ENCODE measurements around the gene OBSCN. TPM values are rescaled to one million over a fixed set of nuclear protein-coding genes. Genes with fewer than 3 reads are reported as not detected.

OBSCN gene
- total and polyA plus RNA-seq, 5 donors = 144 to 234 (median 188) TPM

GRCh38 chr1:228194921-228195812 lies 12.7 kb upstream of the OBSCN start:
- H3K4me3 ChIP-seq (ENCODE audit: low read length) = no peak overlapping the region
- H3K27ac ChIP-seq (ENCODE audit: low read length) = no peak overlapping the region
- H3K9me3 ChIP-seq (ENCODE audit: control insufficient read depth, low read length) = no peaks in the 10 kb centered on the region
- 88% methylated on average over 8 of the region's 8 CpGs for WGBS
- no peaks in the 10 kb centered on the region for H3K27me3 ChIP-seq (ENCODE audit: control insufficient read depth, insufficient read depth)
- DNase-seq (no peak), ATAC-seq (no peak)
- intact Hi-C loops (cut with DNase I) = no loop called here
- peaks cover 3% of the 10 kb centered on the region for H3K4me1 ChIP-seq (ENCODE audit: control insufficient read depth, insufficient read depth, low read length)

- DNase-seq (no peak), ATAC-seq (peak; percentile 71 to 79)
- H3K4me3 ChIP-seq (ENCODE audit: low read length) = no peak overlapping the region
- H3K27ac ChIP-seq (ENCODE audit: low read length) = peak overlapping the region; percentile 89
- 83% methylated on average over 4 of the region's 4 CpGs for WGBS
- peaks cover 3% of the 10 kb centered on the region for H3K9me3 ChIP-seq (ENCODE audit: control insufficient read depth, low read length)
- H3K4me1 ChIP-seq (ENCODE audit: control insufficient read depth, insufficient read depth, low read length) = peaks cover 3% of the 10 kb centered on the region
- intact Hi-C loops (cut with DNase I) = no loop called here
- H3K27me3 ChIP-seq (ENCODE audit: control insufficient read depth, insufficient read depth) = no peaks in the 10 kb centered on the region
These were observed 10.2 kb upstream of the OBSCN start for GRCh38 chr1:228197555-228198147.

GRCh38 chr1:228198977-228199590 lies 8.8 kb upstream of the OBSCN start:
- 72% methylated on average over 2 of the region's 2 CpGs for WGBS
- ATAC-seq (no peak), DNase-seq (no peak)
- Histone ChIP-seq H3K27me3 (ENCODE audit: control insufficient read depth, insufficient read depth) (no peaks in the 10 kb centered on the region), H3K4me3 (ENCODE audit: low read length) (no peak overlapping the region), H3K9me3 (ENCODE audit: control insufficient read depth, low read length) (peaks cover 3% of the 10 kb centered on the region), H3K4me1 (ENCODE audit: control insufficient read depth, insufficient read depth, low read length) (peaks cover 3% of the 10 kb centered on the region), H3K27ac (ENCODE audit: low read length) (no peak overlapping the region)
- intact Hi-C loops (cut with DNase I) = no loop called here

GRCh38 chr1:228204958-228205357 lies 2.9 kb upstream of the OBSCN start:
- intact Hi-C loops (cut with DNase I) = no loop called here
- H3K27me3 ChIP-seq (ENCODE audit: control insufficient read depth, insufficient read depth) = no peaks in the 10 kb centered on the region
- ATAC-seq = no peak
- H3K4me3 ChIP-seq (ENCODE audit: low read length) = no peak overlapping the region
- peaks cover 3% of the 10 kb centered on the region for H3K9me3 ChIP-seq (ENCODE audit: control insufficient read depth, low read length)
- 64% methylated on average over 8 of the region's 8 CpGs for WGBS
- DNase-seq = no peak
- H3K4me1 ChIP-seq (ENCODE audit: control insufficient read depth, insufficient read depth, low read length) = no peaks in the 10 kb centered on the region
- H3K27ac ChIP-seq (ENCODE audit: low read length) = no peak overlapping the region

- intact Hi-C loops (cut with DNase I) = no loop called here
- DNase-seq (no peak), ATAC-seq (no peak)
- H3K4me1 ChIP-seq (ENCODE audit: control insufficient read depth, insufficient read depth, low read length) = no peaks in the 10 kb centered on the region
- WGBS = 38% methylated on average over 15 of the region's 15 CpGs
- peak overlapping the region; percentile 42 for H3K27ac ChIP-seq (ENCODE audit: low read length)
- no peaks in the 10 kb centered on the region for H3K9me3 ChIP-seq (ENCODE audit: control insufficient read depth, low read length)
- H3K4me3 ChIP-seq (ENCODE audit: low read length) = no peak overlapping the region
- no peaks in the 10 kb centered on the region for H3K27me3 ChIP-seq (ENCODE audit: control insufficient read depth, insufficient read depth)
These were observed 2.1 kb upstream of the OBSCN start for GRCh38 chr1:228205526-228206436.

- no peaks in the 10 kb centered on the region for H3K4me1 ChIP-seq (ENCODE audit: control insufficient read depth, insufficient read depth, low read length)
- WGBS = 55% methylated on average over 16 of the region's 16 CpGs
- peak overlapping the region; percentile 84 for H3K27ac ChIP-seq (ENCODE audit: low read length)
- peak; percentile 2 for ATAC-seq
- H3K4me3 ChIP-seq (ENCODE audit: low read length) = no peak overlapping the region
- no peaks in the 10 kb centered on the region for H3K9me3 ChIP-seq (ENCODE audit: control insufficient read depth, low read length)
- H3K27me3 ChIP-seq (ENCODE audit: control insufficient read depth, insufficient read depth) = no peaks in the 10 kb centered on the region
- peak in 1 of 3 donors; percentile 62 for DNase-seq
- intact Hi-C loops (cut with DNase I) = no loop called here
These were observed 1.1 kb upstream of the OBSCN start for GRCh38 chr1:228206582-228207351.

- ATAC-seq = peak in 1 of 2 donors; percentile 3
- H3K9me3 ChIP-seq (ENCODE audit: control insufficient read depth, low read length) = no peaks in the 10 kb centered on the region
- H3K4me1 ChIP-seq (ENCODE audit: control insufficient read depth, insufficient read depth, low read length) = no peaks in the 10 kb centered on the region
- H3K4me3 ChIP-seq (ENCODE audit: low read length) = no peak overlapping the region
- 83% methylated on average over 8 of the region's 8 CpGs for WGBS
- no peaks in the 10 kb centered on the region for H3K27me3 ChIP-seq (ENCODE audit: control insufficient read depth, insufficient read depth)
- peak overlapping the region; percentile 84 for H3K27ac ChIP-seq (ENCODE audit: low read length)
- intact Hi-C loops (cut with DNase I) = no loop called here
- peak in 1 of 3 donors; percentile 70 for DNase-seq
These were observed 448 bp upstream of the OBSCN start for GRCh38 chr1:228207381-228207810.

GRCh38 chr1:228208831-228209551 lies 1.1 kb downstream of the OBSCN start:
- intact Hi-C loops (cut with DNase I) = no loop called here
- peak overlapping the region; percentile 59 for H3K4me3 ChIP-seq (ENCODE audit: low read length)
- DNase-seq = no peak
- peak overlapping the region; percentile 86 for H3K27ac ChIP-seq (ENCODE audit: low read length)
- WGBS = 50% methylated on average over 19 of the region's 19 CpGs
- H3K9me3 ChIP-seq (ENCODE audit: control insufficient read depth, low read length) = no peaks in the 10 kb centered on the region
- H3K27me3 ChIP-seq (ENCODE audit: control insufficient read depth, insufficient read depth) = no peaks in the 10 kb centered on the region
- ATAC-seq = no peak
- no peaks in the 10 kb centered on the region for H3K4me1 ChIP-seq (ENCODE audit: control insufficient read depth, insufficient read depth, low read length)

GRCh38 chr1:228209657-228210056 lies 1.8 kb downstream of the OBSCN start:
- intact Hi-C loops (cut with DNase I) = no loop called here
- peak overlapping the region; percentile 59 for H3K4me3 ChIP-seq (ENCODE audit: low read length)
- ATAC-seq = no peak

More at GRCh38 chr1:228209657-228210056, 1.8 kb downstream of the OBSCN start:
- H3K27ac ChIP-seq (ENCODE audit: low read length) = peak overlapping the region; percentile 55
- H3K4me1 ChIP-seq (ENCODE audit: control insufficient read depth, insufficient read depth, low read length) = no peaks in the 10 kb centered on the region
- 78% methylated on average over 3 of the region's 3 CpGs for WGBS
- no peaks in the 10 kb centered on the region for H3K9me3 ChIP-seq (ENCODE audit: control insufficient read depth, low read length)
- DNase-seq = no peak
- no peaks in the 10 kb centered on the region for H3K27me3 ChIP-seq (ENCODE audit: control insufficient read depth, insufficient read depth)

Measured in right cardiac atrium (tissue), 5 donors.